HG02884 (cell line): ENCODE results near the gene ATG7.
"Not testable (repeated sequence)": the region's sequence is repeated elsewhere in the genome, so short reads cannot be mapped to it uniquely, and the experiment has no call there.

Experiments
- ATAC-seq: cut with Tn5 transposase; IDR thresholded peaks from one replicate; pipeline ENCODE4 v1.9.1; 2021; ENCODE audit warnings: mild to moderate bottlenecking, moderate library complexity; ENCODE audit not compliant: unreplicated experiment

The ATG7 gene

DNA sequence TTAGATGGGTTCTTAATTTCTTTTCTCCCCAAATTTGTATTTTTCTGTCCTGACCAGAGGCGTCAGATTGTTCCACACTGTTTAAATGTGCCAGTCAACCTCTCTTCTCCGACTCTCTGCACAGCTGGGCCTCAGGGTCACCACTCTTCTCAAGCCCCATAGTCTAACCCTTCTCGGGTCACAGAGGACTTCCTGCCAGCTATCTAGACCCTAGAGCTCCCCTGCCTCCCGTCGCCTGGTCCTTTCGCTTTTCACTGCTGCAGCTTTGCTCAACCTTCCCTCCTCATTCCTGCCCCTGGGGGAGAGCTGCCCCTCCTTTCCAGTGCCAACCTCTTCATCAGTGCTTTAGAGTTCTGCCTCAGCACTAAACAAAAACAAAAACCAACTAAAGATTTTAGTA lies 151.7 kb downstream of the ATG7 start:
- ATAC-seq, result no peak

GRCh38 chr3:11424277-11424676 lies 152.1 kb downstream of the ATG7 start:
- no peak for ATAC-seq

GRCh38 chr3:11430207-11430606 lies 158.0 kb downstream of the ATG7 start:
- ATAC-seq, result no peak

- ATAC-seq, result no peak
Observed at GRCh38 chr3:11430624-11431023, 158.4 kb downstream of the ATG7 start.

GRCh38 chr3:11431319-11431718 lies 159.1 kb downstream of the ATG7 start:
- no peak for ATAC-seq

- no peak for ATAC-seq
Observed at GRCh38 chr3:11434017-11434526, 161.9 kb downstream of the ATG7 start.

DNA sequence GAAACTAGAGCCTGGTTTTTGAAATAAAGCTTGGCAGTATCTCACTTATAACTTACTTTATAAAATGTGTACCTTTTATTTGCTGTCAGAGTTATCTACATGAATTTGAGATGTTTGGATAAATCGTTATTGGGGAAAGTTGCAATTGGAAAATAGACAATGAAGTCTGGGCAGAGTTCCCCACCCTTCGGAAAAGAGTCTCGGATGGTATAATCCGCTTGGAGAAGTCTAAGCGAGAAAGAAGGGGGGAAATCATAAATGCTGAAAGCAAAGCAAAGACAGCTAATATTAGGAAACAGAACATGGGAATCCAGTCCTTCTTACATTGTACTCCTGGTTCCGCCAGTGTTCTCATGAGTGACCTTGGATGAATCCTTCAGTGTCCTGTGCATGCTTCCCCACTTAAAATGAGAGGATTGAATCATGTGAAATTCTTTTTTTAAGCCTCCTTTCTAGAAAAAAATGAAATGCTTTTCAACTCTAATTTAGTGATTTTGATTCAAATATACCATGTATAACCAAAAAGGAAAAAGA lies 162.4 kb downstream of the ATG7 start:
- ATAC-seq, result no peak

DNA sequence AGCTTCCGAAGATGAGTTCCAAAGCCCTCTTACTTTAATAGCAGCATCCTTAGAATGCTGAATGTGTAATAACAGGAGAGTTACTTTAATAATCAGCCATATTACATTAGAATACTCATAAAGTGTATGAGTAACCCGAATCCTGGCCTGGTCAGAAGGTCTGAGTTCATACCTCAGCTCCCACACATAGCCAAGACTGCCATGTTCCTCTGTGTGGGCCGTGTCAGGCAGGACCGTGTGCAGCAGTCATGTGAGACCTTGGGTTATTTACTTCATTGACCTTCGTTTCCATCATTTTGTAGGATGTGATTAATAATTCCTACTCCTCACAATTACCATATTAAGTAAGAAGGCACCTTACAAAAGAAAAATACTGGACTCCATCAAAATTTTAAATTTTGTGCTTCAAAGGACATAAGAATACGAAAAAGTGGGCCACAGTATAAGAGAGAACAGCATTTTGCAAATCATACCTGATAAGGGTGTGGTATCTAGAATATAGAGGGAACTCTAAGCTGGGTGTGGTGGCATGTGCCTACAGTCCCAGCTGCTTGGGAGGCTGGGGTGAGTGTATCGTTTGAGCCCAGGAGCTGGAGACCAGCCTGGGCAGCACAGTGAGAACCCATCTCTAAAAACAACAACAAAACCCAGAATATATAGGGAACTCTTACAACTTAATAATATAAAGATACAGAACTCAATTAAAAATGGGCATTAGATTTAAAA lies 163.4 kb downstream of the ATG7 start:
- no peak for ATAC-seq

- ATAC-seq, result no peak
Observed at GRCh38 chr3:11436775-11437174, 164.6 kb downstream of the ATG7 start.

GRCh38 chr3:11437506-11437905 lies 165.3 kb downstream of the ATG7 start:
- ATAC-seq, result no peak

DNA sequence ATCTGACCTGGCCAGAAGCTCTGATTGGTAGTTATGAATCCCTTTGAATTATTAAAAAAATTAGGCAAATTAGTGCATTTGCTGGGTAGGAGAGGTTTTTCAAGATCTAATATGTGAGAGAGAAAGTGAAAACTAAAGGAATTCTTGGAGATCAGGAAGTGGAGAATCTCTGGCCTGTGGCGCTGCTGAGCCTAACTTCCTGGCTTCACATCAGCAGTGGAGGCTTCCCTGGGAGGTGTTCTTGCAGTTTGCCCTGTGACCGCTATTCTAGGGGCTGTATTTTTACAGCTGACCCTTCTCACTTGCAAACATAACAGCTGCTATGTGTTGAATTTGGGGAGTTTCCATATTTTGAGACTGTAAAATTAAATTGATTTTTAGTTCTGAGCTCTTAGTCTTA lies 166.4 kb downstream of the ATG7 start:
- no peak for ATAC-seq

DNA sequence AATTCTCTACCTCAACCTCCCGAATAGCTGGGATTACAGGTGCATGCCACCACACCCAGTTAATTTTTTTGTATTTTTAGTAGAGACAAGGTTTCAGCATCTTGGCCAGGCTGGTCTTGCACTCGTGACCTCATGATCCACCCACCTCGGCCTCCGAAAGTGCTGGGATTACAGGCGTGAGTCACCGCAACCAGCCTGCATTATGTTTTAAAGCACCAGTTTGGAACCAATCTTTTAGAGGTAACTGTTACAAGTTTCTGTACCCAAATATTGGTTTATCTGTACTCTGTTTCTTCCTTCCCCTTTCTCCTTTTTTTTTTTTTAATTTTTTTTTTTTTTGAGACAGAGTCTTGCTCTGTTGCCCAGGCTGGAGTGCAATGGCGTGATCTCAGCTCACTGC lies 169.1 kb downstream of the ATG7 start:
- not testable (repeated sequence) for ATAC-seq

GRCh38 chr3:11444404-11444803 lies 172.2 kb downstream of the ATG7 start:
- ATAC-seq, result no peak

DNA sequence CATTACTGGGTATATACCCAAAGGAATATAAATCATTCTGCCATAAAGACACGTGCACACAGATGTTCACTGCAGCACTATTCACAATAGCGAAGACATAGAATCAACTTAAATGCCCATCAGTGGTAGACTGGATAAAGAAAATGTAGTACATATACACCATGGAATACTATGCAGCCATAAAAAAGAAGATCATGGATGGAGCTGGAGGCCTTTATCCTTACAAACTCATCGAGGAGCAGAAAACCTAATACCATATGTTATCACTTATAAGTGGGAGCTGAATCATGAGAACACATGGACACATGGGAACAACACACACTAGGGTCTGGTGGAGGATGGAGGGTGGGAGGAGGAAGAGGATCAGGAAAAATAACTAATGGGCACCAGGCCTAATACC lies 173.0 kb downstream of the ATG7 start:
- not testable (repeated sequence) for ATAC-seq

- no peak for ATAC-seq
Observed at GRCh38 chr3:11445883-11446282, 173.7 kb downstream of the ATG7 start.

DNA sequence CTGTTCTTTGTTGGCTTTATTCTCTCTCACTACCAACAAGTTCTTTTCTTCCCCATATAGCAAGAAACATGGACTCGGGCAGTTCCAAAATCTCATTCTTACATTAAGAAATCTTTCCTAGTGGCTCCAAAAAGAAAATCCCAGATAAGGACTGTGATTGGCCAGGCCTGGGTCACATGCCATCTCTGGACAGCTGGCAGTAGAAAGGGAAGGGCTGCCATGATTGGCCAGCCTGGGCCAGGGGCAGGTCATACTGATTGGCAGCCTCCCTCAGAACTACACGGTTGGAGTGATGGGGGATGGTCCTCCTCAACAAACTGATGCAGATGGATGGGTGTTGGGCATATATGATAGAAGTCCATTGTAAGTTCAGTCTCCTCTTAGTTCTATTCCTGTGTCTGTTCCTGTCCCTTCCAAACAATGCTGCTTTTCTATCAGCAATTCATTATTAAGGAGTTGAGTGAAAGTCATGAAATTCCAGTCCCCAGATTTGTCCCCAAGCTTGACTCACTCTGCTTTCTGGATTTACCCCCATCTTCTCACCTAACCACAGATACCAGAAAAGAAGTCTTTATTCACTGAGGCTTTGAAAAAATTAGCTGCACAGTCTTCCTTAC lies 175.5 kb downstream of the ATG7 start:
- no peak for ATAC-seq

- no peak for ATAC-seq
Observed at GRCh38 chr3:11450015-11450414, 177.8 kb downstream of the ATG7 start.

DNA sequence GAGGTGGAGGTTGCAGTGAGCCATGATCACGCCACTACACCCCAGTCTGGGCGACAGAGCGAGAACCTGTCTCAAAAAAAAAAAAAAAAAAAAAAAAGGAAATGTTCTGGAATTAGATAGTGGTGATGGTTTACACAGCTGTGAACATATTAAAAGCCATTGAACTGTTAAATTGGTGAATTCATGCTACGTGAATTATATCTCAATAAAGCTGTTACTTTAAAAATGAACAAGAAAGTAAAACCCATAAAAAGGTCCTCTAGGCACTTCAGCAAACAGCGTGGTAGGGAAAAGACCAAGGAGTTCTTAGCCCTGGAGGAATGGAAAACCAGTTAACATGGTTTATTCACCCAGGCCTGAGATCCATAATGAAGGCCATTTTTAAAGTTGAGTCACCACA lies 180.1 kb downstream of the ATG7 start:
- no peak for ATAC-seq

GRCh38 chr3:11452885-11453847 lies 181.0 kb downstream of the ATG7 start:
- no peak for ATAC-seq

GRCh38 chr3:11455956-11456355 lies 183.8 kb downstream of the ATG7 start:
- no peak for ATAC-seq

- no peak for ATAC-seq
Observed at GRCh38 chr3:11457135-11457534, 184.9 kb downstream of the ATG7 start.
